HepG2 (cell line): ENCODE results near the gene TMEM223. TPM values are rescaled to one million over a fixed set of nuclear protein-coding genes. Genes with fewer than 3 reads are reported as not detected.
A peak's percentile ranks its signal among the peaks of the same experiment; 100 is the strongest.

Experiments used
- AHR ChIP-seq: IDR thresholded peaks from 2 replicates; pipeline ENCODE4 v1.6.1; 2018; ENCODE audit warnings: missing genetic modification reagents, missing compliant biosample characterization
- ATF4 ChIP-seq, 2 experiments: fragments of 450-650 bp in 1 of 2; sonication (generic) in 1 of 2; formaldehyde crosslinking; IDR thresholded peaks; 2 replicates each; pipeline versions ENCODE4 v1.5.0 to v1.8.0; 2020 to 2022; ENCODE audit warnings: mild to moderate bottlenecking in 1 of 2, missing genetic modification reagents in 1 of 2
- CREB3 ChIP-seq: sonication (generic); formaldehyde crosslinking; IDR thresholded peaks from 2 replicates; pipeline ENCODE4 v1.5.0; 2020; ENCODE audit warnings: missing genetic modification reagents
- CREM ChIP-seq, 2 experiments: sonication (generic) in 1 of 2; formaldehyde crosslinking in 1 of 2; IDR thresholded peaks; 2 replicates each; pipeline versions ENCODE4 v1.4.0 to v1.6.1; 2016 to 2020; ENCODE audit warnings: antibody characterized with exemption in 1 of 2, mild to moderate bottlenecking in 1 of 2, missing genetic modification reagents in 1 of 2
- E2F1 ChIP-seq: sonication (generic); formaldehyde crosslinking; IDR thresholded peaks from 2 replicates; pipeline ENCODE4 v1.5.0; 2020; ENCODE audit warnings: missing genetic modification reagents
- HMGA1 ChIP-seq: sonication (generic); formaldehyde crosslinking; conservative IDR thresholded peaks from 2 replicates; pipeline ENCODE4 v1.4.0; 2020; ENCODE audit warnings: missing genetic modification reagents
- HNRNPK ChIP-seq: fragments of 200-400 bp; formaldehyde crosslinking; IDR thresholded peaks from 2 replicates; pipeline ENCODE4 v1.6.1; 2018; ENCODE audit warnings: low read length, low read depth, moderate library complexity, mild to moderate bottlenecking; ENCODE audit not compliant: poor library complexity, severe bottlenecking
- HOXA5 ChIP-seq: sonication (generic); formaldehyde crosslinking; IDR thresholded peaks from 2 replicates; pipeline ENCODE4 v1.4.0; 2020; ENCODE audit warnings: missing genetic modification reagents
- KLF16 ChIP-seq, 2 experiments: sonication (generic) in 1 of 2; formaldehyde crosslinking in 1 of 2; IDR thresholded peaks; 2 replicates each; pipeline versions ENCODE4 v1.6.1 to v1.8.0; 2016 to 2023; ENCODE audit warnings: missing genetic modification reagents in 2 of 2, missing compliant biosample characterization in 1 of 2
- NAIF1 ChIP-seq: sonication (generic); formaldehyde crosslinking; IDR thresholded peaks from 2 replicates; pipeline ENCODE4 v1.5.0; 2020; ENCODE audit warnings: mild to moderate bottlenecking, missing genetic modification reagents, borderline replicate concordance
- NCOA2 ChIP-seq: sonication (generic); formaldehyde crosslinking; IDR thresholded peaks from 2 replicates; pipeline ENCODE4 v1.8.0; 2022; ENCODE audit warnings: inconsistent platforms
- NPAS2 ChIP-seq: sonication (generic); formaldehyde crosslinking; IDR thresholded peaks from 2 replicates; pipeline ENCODE4 v1.8.0; 2022; ENCODE audit warnings: mild to moderate bottlenecking, missing genetic modification reagents, borderline replicate concordance
- NR2F6 ChIP-seq, 2 experiments: IDR thresholded peaks; 2 replicates each; pipeline ENCODE4 v1.6.1; 2016; ENCODE audit warnings: antibody characterized with exemption in 1 of 2, mild to moderate bottlenecking in 1 of 2
- PAWR ChIP-seq: sonication (generic); formaldehyde crosslinking; IDR thresholded peaks from 2 replicates; pipeline ENCODE4 v1.4.0; 2020; ENCODE audit warnings: missing genetic modification reagents, mild to moderate bottlenecking, borderline replicate concordance
- ZBTB7B ChIP-seq: sonication (generic); formaldehyde crosslinking; IDR thresholded peaks from 2 replicates; pipeline ENCODE4 v1.4.0; 2020; ENCODE audit warnings: missing genetic modification reagents
- ZBTB8A ChIP-seq: sonication (generic); formaldehyde crosslinking; IDR thresholded peaks from 2 replicates; pipeline ENCODE4 v1.4.0; 2020; ENCODE audit warnings: mild to moderate bottlenecking, low read depth, missing genetic modification reagents, borderline replicate concordance
- ZFP62 ChIP-seq: sonication (generic); formaldehyde crosslinking; IDR thresholded peaks from 2 replicates; pipeline ENCODE4 v1.4.0; 2020; ENCODE audit warnings: missing genetic modification reagents
- ZNF20 ChIP-seq: sonication (generic); formaldehyde crosslinking; IDR thresholded peaks from 2 replicates; pipeline ENCODE4 v1.4.0; 2020; ENCODE audit warnings: mild to moderate bottlenecking, moderate library complexity, missing genetic modification reagents
- ZNF232 ChIP-seq: sonication (generic); formaldehyde crosslinking; IDR thresholded peaks from 2 replicates; pipeline ENCODE4 v1.4.0; 2020; ENCODE audit warnings: missing genetic modification reagents, borderline replicate concordance
- ZNF496 ChIP-seq: sonication (generic); formaldehyde crosslinking; IDR thresholded peaks from 2 replicates; pipeline ENCODE4 v1.8.1; 2023; ENCODE audit warnings: mild to moderate bottlenecking, moderate library complexity, missing genetic modification reagents; ENCODE audit not compliant: insufficient replicate concordance
- ZNF563 ChIP-seq: sonication (generic); formaldehyde crosslinking; IDR thresholded peaks from 2 replicates; pipeline ENCODE4 v1.8.0; 2022; ENCODE audit warnings: mild to moderate bottlenecking, moderate library complexity, missing genetic modification reagents
- ZNF597 ChIP-seq: sonication (generic); formaldehyde crosslinking; IDR thresholded peaks from 2 replicates; pipeline ENCODE4 v1.5.0; 2020; ENCODE audit warnings: missing genetic modification reagents
- ZNF639 ChIP-seq: conservative IDR thresholded peaks from 2 replicates; pipeline ENCODE4 v1.6.1; 2018; ENCODE audit warnings: missing genetic modification reagents
- ZNF768 ChIP-seq: sonication (generic); formaldehyde crosslinking; IDR thresholded peaks from 2 replicates; pipeline ENCODE4 v1.4.0; 2020; ENCODE audit warnings: missing genetic modification reagents
- ZNF781 ChIP-seq: sonication (generic); formaldehyde crosslinking; IDR thresholded peaks from 2 replicates; pipeline ENCODE4 v1.5.1; 2020; ENCODE audit warnings: borderline replicate concordance, mild to moderate bottlenecking, missing genetic modification reagents; ENCODE audit errors: not compliant biosample characterization
- ZNF790 ChIP-seq: sonication (generic); formaldehyde crosslinking; IDR thresholded peaks from 2 replicates; pipeline ENCODE4 v1.8.0; 2022; ENCODE audit warnings: missing genetic modification reagents, mild to moderate bottlenecking, borderline replicate concordance
- polyA plus RNA-seq, 8 experiments: library from polyadenylated mRNA; depleted of rRNA in 3 of 8; stranded (reverse) in 7 of 8; unstranded in 1 of 8; fragments of >200 nt; fragmentation: Illumina TruSeq in 4 of 8; extraction: Trizol in 4 of 8; gene quantifications; 2 replicates each; pipeline versions ENCODE4 v1.2.1 to v1.2.3, GENCODE V29; 2011 to 2016; ENCODE audit warnings: low read depth in 4 of 8, missing spikeins in 1 of 8, mixed read lengths in 1 of 8; ENCODE audit not compliant: insufficient read depth in 1 of 8
- total RNA-seq, 5 experiments: library from RNA; depleted of rRNA; stranded (reverse); fragments of >200 nt; fragmentation: Illumina TruSeq; extraction: Trizol; gene quantifications; 2 replicates each; pipeline ENCODE4 v1.2.3, GENCODE V29; 2016; ENCODE audit warnings: low read depth in 1 of 5

Gene TMEM223
- total and polyA plus RNA-seq, 2 of the 13 experiments (the other 11 are each of a cell fraction or from before 2014, with no cell fraction given), result 19.5 to 24.9 TPM

- TF ChIP-seq ZNF639, result no peak
- peak; percentile 13; the same call in 1 of the 2 replicates for TF ChIP-seq ZNF232 (CRISPR knock-in tag)
- TF ChIP-seq NAIF1 (CRISPR knock-in tag), result no peak
- TF ChIP-seq ZNF768 (CRISPR knock-in tag), result no peak
- peak; percentile 26; the same call in 1 of the 2 replicates for TF ChIP-seq CREM (IDR thresholded peaks at IDR 0.05)
- no peak for TF ChIP-seq CREM (CRISPR knock-in tag; IDR thresholded peaks at IDR 0.05)
- TF ChIP-seq AHR (CRISPR knock-in tag), result no peak
- no peak for TF ChIP-seq ZBTB7B
- TF ChIP-seq ZNF597 (CRISPR knock-in tag), result no peak
- no peak for TF ChIP-seq NPAS2 (CRISPR knock-in tag)
- no peak for TF ChIP-seq ATF4 (CRISPR knock-in tag; IDR thresholded peaks at IDR 0.05)
- TF ChIP-seq ZNF781 (CRISPR knock-in tag), result peak; percentile 34
- no peak for TF ChIP-seq NCOA2 (CRISPR knock-in tag)
- no peak for TF ChIP-seq ZNF496
- 0 out of 4 replicates have a peak, but pooled peaks of 1 of the 2 experiments have one; percentile 2 for TF ChIP-seq KLF16 (CRISPR knock-in tag; IDR thresholded peaks at IDR 0.05)
- TF ChIP-seq PAWR (CRISPR knock-in tag), result no peak
- no peak for TF ChIP-seq HNRNPK
- TF ChIP-seq ZNF20 (CRISPR knock-in tag), result no peak
- TF ChIP-seq HOXA5 (CRISPR knock-in tag), result peak; percentile 53; the same call in 1 of the 2 replicates
- no peak for TF ChIP-seq NR2F6 (IDR thresholded peaks at IDR 0.05)
- TF ChIP-seq NR2F6 (CRISPR knock-in tag; IDR thresholded peaks at IDR 0.05), result no peak
- TF ChIP-seq CREB3 (CRISPR knock-in tag), result no peak
- no peak for TF ChIP-seq ZFP62
- TF ChIP-seq E2F1 (CRISPR knock-in tag), result no peak
- TF ChIP-seq ZNF563 (CRISPR knock-in tag), result 0 out of 2 replicates have a peak, but pooled peaks have one; percentile 39
- no peak for TF ChIP-seq ZBTB8A
- TF ChIP-seq HMGA1 (CRISPR knock-in tag), result no peak
- TF ChIP-seq ZNF790 (CRISPR knock-in tag), result 0 out of 2 replicates have a peak, but pooled peaks have one; percentile 61
Measured at GRCh38 chr11:62770778-62771143, 21.0 kb downstream of the TMEM223 start (continued).
